ENCODE data around the gene EYA4. TPM values are rescaled to one million over a fixed set of nuclear protein-coding genes. Genes with fewer than 3 reads are reported as not detected.
A peak's percentile ranks its signal among the peaks of the same experiment; 100 is the strongest.

The EYA4 gene
- total and polyA plus RNA-seq, 4 donors = 0.60 to 2.3 (median 1.5) TPM

DNA sequence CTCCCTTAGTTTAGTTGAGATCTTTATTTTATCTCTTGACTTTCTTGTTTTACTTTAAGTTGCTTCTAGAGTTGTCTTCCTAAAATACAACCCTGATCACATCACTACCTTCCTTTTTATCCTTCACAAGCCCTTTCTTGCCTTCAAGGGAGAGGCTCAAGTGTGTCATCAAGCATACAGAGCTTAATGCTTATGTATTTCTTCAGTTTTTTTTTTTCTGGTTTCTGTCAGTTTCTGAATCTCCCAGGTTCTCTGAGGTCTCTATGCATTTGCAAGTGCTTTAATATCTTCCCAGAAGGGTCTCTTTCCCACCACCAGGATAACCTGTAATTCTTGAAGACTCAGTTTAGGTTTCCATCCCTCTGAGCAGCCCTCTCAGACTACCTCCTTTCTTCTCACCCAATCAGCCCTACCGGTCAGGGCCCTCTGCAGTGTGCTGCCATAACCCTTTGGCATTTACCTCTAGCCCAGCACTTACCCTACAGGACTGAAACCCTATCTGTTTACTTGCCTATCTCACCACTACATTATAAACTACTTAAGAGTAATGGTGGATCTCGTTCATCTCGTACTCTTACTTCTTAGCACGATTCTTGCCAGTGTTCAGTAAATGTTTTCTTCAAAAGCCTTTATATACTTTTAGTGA is 36.9 kb downstream of the EYA4 start:
- no CpG with 5 or more reads among the region's 4 CpGs for WGBS (ENCODE audit: insufficient coverage)
- no peaks in the 10 kb centered on the region for H3K4me1 ChIP-seq (ENCODE audit: control insufficient read depth, insufficient read depth, low read length)
- no peaks in the 10 kb centered on the region for H3K27me3 ChIP-seq (ENCODE audit: control insufficient read depth, insufficient read depth, low read length)
- H3K27ac ChIP-seq (ENCODE audit: low read depth, low read length) = no peak overlapping the region
- no peak overlapping the region for H3K4me3 ChIP-seq (ENCODE audit: low read depth, low read length)
- H3K36me3 ChIP-seq (ENCODE audit: control insufficient read depth, insufficient read depth, low read length) = no peaks in the 10 kb centered on the region
- no peaks in the 10 kb centered on the region for H3K9me3 ChIP-seq (ENCODE audit: control insufficient read depth, insufficient read depth, low read length)
- DNase-seq (ENCODE audit: low read depth in 4 of 6, low spot score in 6 of 6) = no peak

DNA sequence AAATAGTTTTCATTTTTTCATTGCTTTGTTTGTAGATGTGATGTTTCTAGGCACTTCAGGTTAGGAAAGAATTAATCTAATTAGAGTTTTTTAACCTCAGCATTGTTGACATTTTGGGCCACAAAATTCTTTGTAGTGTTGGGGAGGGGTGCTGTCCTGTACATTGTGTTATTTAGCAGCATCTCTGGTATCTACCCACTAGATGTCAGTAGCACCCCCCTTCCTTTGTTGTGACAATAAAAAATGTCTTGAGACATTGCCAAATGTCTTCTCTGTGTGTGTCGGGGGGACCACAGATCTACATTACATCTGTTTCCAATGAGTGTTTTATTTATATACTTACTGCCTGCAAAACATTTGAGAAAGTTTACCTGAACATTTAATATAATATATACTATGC is 45.6 kb downstream of the EYA4 start:
- no peaks in the 10 kb centered on the region for H3K9me3 ChIP-seq (ENCODE audit: control insufficient read depth, insufficient read depth, low read length)
- no peak overlapping the region for H3K4me3 ChIP-seq (ENCODE audit: low read depth, low read length)
- H3K27me3 ChIP-seq (ENCODE audit: control insufficient read depth, insufficient read depth, low read length) = no peaks in the 10 kb centered on the region
- no CpG with 5 or more reads among the region's 1 CpG for WGBS (ENCODE audit: insufficient coverage)
- no peak overlapping the region for H3K27ac ChIP-seq (ENCODE audit: low read depth, low read length)
- no peaks in the 10 kb centered on the region for H3K4me1 ChIP-seq (ENCODE audit: control insufficient read depth, insufficient read depth, low read length)
- peak in 3 of 6 donors; percentile 7 to 18 (median 9) for DNase-seq (ENCODE audit: low read depth in 4 of 6, low spot score in 6 of 6)
- no peaks in the 10 kb centered on the region for H3K36me3 ChIP-seq (ENCODE audit: control insufficient read depth, insufficient read depth, low read length)

DNA sequence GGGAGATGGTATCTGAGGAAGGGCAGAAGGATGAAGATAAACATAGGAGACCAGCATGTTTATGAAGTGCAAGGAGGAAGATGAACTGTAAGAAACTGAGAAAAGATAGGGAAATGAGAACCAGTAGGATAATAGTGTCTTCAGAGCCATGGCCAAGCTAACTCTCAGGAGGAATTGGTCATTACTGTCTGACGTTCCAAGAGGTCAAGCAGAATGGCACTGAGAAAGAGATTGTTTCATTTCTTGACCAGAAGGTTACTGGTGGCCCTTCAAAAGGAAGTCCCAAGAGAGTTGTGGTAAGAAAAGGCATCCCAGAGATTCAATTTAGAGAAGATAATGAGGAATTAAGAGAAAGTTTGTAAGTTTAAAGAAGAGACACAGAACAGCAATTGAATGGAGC is 47.5 kb downstream of the EYA4 start:
- no peaks in the 10 kb centered on the region for H3K27me3 ChIP-seq (ENCODE audit: control insufficient read depth, insufficient read depth, low read length)
- no peak for DNase-seq (ENCODE audit: low read depth in 4 of 6, low spot score in 6 of 6)
- no peak overlapping the region for H3K27ac ChIP-seq (ENCODE audit: low read depth, low read length)
- no peaks in the 10 kb centered on the region for H3K4me1 ChIP-seq (ENCODE audit: control insufficient read depth, insufficient read depth, low read length)
- no peaks in the 10 kb centered on the region for H3K36me3 ChIP-seq (ENCODE audit: control insufficient read depth, insufficient read depth, low read length)
- no peaks in the 10 kb centered on the region for H3K9me3 ChIP-seq (ENCODE audit: control insufficient read depth, insufficient read depth, low read length)
- WGBS (ENCODE audit: insufficient coverage) = 67% methylated on average over 1 of the region's 1 CpG
- H3K4me3 ChIP-seq (ENCODE audit: low read depth, low read length) = no peak overlapping the region

DNA sequence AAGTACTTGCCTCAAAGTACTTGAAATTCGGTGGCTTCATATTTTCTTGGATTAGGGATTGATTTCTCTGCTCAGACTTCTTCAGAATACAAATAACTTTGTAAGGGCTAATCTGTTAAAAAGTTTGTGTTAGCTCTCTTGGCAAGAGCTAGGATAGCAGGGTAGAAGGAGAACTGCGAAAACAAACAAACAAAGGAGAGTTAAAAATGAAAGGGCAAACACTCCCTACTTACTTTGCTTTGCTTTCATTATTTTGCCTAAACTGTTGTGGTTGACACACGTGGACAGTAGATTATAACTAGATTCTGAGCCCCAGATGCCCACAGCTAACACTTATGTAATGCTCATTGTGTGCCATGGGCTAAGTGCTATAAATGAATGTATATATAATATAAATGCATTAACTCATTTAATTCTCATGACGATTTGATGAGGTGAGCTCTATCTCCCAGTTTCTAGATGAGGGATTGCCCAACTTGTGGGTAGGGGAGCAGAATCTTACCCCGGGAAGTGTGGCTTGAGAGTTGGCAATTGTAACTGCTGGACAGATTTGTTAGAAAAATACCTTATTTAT is 48.7 kb downstream of the EYA4 start:
- Histone ChIP-seq H3K27ac (ENCODE audit: low read depth, low read length) (no peak overlapping the region), H3K27me3 (ENCODE audit: control insufficient read depth, insufficient read depth, low read length) (no peaks in the 10 kb centered on the region), H3K9me3 (ENCODE audit: control insufficient read depth, insufficient read depth, low read length) (no peaks in the 10 kb centered on the region), H3K36me3 (ENCODE audit: control insufficient read depth, insufficient read depth, low read length) (no peaks in the 10 kb centered on the region), H3K4me1 (ENCODE audit: control insufficient read depth, insufficient read depth, low read length) (no peaks in the 10 kb centered on the region), H3K4me3 (ENCODE audit: low read depth, low read length) (no peak overlapping the region)
- peak in 1 of 6 donors; percentile 1 for DNase-seq (ENCODE audit: low read depth in 4 of 6, low spot score in 6 of 6)
- no CpG with 5 or more reads among the region's 5 CpGs for WGBS (ENCODE audit: insufficient coverage)

DNA sequence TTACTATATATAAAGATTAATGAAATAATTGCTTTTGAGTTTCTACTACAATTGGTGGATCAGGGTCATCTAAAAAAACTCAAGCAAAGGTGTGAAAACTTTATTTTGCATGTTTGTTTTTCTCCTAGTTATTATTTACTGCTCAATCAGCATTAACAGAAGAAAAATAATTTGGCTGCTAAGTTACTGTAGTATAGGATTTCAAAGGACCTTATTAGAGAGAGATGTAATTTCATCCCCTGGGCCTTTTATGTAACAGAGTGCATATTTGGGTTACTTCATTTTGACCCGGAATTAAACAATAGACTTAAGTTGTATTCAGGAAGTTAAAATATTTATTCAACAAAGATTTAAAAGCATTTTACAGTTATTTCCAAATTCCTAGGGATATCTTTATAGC is 49.8 kb downstream of the EYA4 start:
- DNase-seq (ENCODE audit: low read depth in 4 of 6, low spot score in 6 of 6) = no peak
- no CpG with 5 or more reads among the region's 1 CpG for WGBS (ENCODE audit: insufficient coverage)
- H3K4me3 ChIP-seq (ENCODE audit: low read depth, low read length) = no peak overlapping the region
- H3K27me3 ChIP-seq (ENCODE audit: control insufficient read depth, insufficient read depth, low read length) = no peaks in the 10 kb centered on the region
- no peaks in the 10 kb centered on the region for H3K4me1 ChIP-seq (ENCODE audit: control insufficient read depth, insufficient read depth, low read length)
- H3K36me3 ChIP-seq (ENCODE audit: control insufficient read depth, insufficient read depth, low read length) = no peaks in the 10 kb centered on the region
- H3K27ac ChIP-seq (ENCODE audit: low read depth, low read length) = no peak overlapping the region
- H3K9me3 ChIP-seq (ENCODE audit: control insufficient read depth, insufficient read depth, low read length) = no peaks in the 10 kb centered on the region

DNA sequence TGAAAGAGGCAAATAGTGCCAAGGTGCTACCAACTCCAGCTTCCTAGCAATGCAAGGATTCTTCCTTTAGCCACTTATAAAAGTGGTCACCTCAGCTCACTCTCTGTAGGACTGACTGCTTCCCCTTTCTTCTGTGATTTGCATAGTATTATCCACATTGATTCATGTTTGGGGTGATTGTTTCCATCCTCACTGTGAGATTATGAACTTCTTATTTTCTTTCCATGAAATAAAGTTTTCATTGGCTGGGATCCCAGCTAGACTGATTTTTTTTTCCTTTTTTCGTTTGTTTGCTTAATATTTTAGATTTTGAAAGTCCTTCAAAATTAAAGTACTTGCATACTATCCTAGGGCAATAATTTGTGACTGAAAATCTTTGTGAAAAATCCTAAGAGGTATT is 50.5 kb downstream of the EYA4 start:
- Histone ChIP-seq H3K4me3 (ENCODE audit: low read depth, low read length) (no peak overlapping the region), H3K9me3 (ENCODE audit: control insufficient read depth, insufficient read depth, low read length) (no peaks in the 10 kb centered on the region)

DNA sequence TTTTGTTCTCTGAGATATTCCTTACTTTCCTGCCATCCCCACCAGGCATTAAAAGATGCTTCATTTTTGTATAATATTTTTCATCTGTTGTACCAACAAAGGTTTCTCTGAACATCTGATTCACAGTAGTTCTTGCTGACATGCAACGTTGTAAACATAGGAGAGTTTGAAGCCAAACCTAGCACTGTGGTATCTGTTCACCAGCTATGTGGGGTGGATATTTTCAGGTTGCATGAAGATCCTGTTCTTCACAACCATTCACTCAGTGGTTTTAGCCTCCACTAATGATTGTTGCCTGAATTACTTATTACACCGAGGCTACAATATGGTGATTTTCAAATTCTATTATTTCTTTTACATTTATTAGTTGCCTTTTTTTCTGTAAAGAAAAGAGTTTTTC is 56.5 kb downstream of the EYA4 start:
- no peak for DNase-seq (ENCODE audit: low read depth in 4 of 6, low spot score in 6 of 6)
- WGBS (ENCODE audit: insufficient coverage) = no CpG with 5 or more reads among the region's 2 CpGs
- H3K36me3 ChIP-seq (ENCODE audit: control insufficient read depth, insufficient read depth, low read length) = no peaks in the 10 kb centered on the region
- no peaks in the 10 kb centered on the region for H3K4me1 ChIP-seq (ENCODE audit: control insufficient read depth, insufficient read depth, low read length)
- no peak overlapping the region for H3K27ac ChIP-seq (ENCODE audit: low read depth, low read length)
- H3K4me3 ChIP-seq (ENCODE audit: low read depth, low read length) = no peak overlapping the region
- H3K9me3 ChIP-seq (ENCODE audit: control insufficient read depth, insufficient read depth, low read length) = no peaks in the 10 kb centered on the region
- H3K27me3 ChIP-seq (ENCODE audit: control insufficient read depth, insufficient read depth, low read length) = no peaks in the 10 kb centered on the region

More for the DNA sequence above, 50.5 kb downstream of the EYA4 start:
- no peaks in the 10 kb centered on the region for H3K27me3 ChIP-seq (ENCODE audit: control insufficient read depth, insufficient read depth, low read length)
- no peak overlapping the region for H3K27ac ChIP-seq (ENCODE audit: low read depth, low read length)
- no CpG with 5 or more reads among the region's 1 CpG for WGBS (ENCODE audit: insufficient coverage)
- peak in 1 of 6 donors; percentile 10 for DNase-seq (ENCODE audit: low read depth in 4 of 6, low spot score in 6 of 6)
- no peaks in the 10 kb centered on the region for H3K4me1 ChIP-seq (ENCODE audit: control insufficient read depth, insufficient read depth, low read length)
- no peaks in the 10 kb centered on the region for H3K36me3 ChIP-seq (ENCODE audit: control insufficient read depth, insufficient read depth, low read length)

DNA sequence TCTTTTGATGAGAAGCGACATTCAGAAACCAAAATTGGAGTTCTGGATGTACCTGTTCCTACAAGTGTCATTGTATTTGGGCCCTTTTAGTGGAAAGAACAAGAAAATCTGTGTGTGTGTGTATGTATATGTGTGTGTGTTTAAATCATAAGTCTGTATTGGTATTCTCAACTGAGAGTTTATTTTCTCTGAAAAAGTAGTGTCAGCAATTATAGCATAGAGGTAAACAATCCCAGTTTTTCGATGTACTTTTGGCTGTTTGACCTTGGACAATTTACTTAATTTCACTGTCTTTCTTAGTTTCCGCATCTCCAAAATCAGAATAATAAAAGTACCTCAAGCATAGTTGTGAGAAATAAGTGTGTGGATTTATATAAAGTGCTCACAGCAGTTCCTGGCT is 57.2 kb downstream of the EYA4 start:
- no peaks in the 10 kb centered on the region for H3K4me1 ChIP-seq (ENCODE audit: control insufficient read depth, insufficient read depth, low read length)
- H3K4me3 ChIP-seq (ENCODE audit: low read depth, low read length) = no peak overlapping the region
- no peak overlapping the region for H3K27ac ChIP-seq (ENCODE audit: low read depth, low read length)
- WGBS (ENCODE audit: insufficient coverage) = 92% methylated on average over 1 of the region's 3 CpGs
- H3K27me3 ChIP-seq (ENCODE audit: control insufficient read depth, insufficient read depth, low read length) = no peaks in the 10 kb centered on the region
- no peaks in the 10 kb centered on the region for H3K36me3 ChIP-seq (ENCODE audit: control insufficient read depth, insufficient read depth, low read length)
- H3K9me3 ChIP-seq (ENCODE audit: control insufficient read depth, insufficient read depth, low read length) = no peaks in the 10 kb centered on the region
- DNase-seq (ENCODE audit: low read depth in 4 of 6, low spot score in 6 of 6) = no peak

DNA sequence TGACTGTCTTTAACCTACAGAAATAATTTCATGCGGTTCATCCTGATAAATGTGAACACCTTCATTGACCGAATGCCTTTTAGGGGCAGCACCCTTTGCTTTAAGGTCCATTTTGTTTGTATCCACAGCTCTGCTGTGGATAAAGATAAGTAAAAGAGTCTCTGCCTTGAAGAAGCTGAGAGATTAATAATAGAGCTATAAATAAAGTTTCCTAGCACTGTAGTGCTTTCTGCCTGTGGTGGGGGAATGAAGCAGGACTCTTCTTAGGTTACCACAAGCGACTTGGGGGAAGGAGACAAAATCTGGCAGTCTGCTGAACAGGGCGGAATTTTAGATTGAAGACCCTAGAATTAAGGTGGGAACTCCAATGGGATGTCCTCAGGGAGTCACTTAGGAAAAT is 57.6 kb downstream of the EYA4 start:
- no peak overlapping the region for H3K27ac ChIP-seq (ENCODE audit: low read depth, low read length)
- DNase-seq (ENCODE audit: low read depth in 4 of 6, low spot score in 6 of 6) = no peak
- H3K4me3 ChIP-seq (ENCODE audit: low read depth, low read length) = no peak overlapping the region
- no peaks in the 10 kb centered on the region for H3K4me1 ChIP-seq (ENCODE audit: control insufficient read depth, insufficient read depth, low read length)
- WGBS (ENCODE audit: insufficient coverage) = 65% methylated on average over 2 of the region's 4 CpGs
- H3K27me3 ChIP-seq (ENCODE audit: control insufficient read depth, insufficient read depth, low read length) = no peaks in the 10 kb centered on the region
- no peaks in the 10 kb centered on the region for H3K9me3 ChIP-seq (ENCODE audit: control insufficient read depth, insufficient read depth, low read length)
- no peaks in the 10 kb centered on the region for H3K36me3 ChIP-seq (ENCODE audit: control insufficient read depth, insufficient read depth, low read length)

DNA sequence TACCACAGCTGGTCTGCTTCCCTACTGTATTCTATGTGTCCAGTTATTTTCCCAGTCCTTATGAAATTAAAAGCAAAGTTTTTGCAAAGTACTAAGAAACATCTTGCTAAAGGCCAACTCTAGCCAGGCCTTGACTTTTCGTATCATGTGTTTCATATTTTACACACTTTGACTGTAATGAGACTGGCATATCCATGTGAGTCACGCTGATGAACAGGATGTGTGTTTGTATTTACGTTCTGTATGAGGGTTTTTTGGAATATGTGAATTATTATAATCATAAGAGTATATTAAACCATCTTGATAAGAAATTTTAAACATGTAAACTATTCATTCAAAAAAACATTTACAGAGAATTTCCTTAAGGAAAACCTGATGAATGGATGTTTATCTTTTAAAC is 59.7 kb downstream of the EYA4 start:
- Histone ChIP-seq H3K27ac (ENCODE audit: low read depth, low read length) (no peak overlapping the region), H3K4me3 (ENCODE audit: low read depth, low read length) (no peak overlapping the region), H3K4me1 (ENCODE audit: control insufficient read depth, insufficient read depth, low read length) (no peaks in the 10 kb centered on the region), H3K9me3 (ENCODE audit: control insufficient read depth, insufficient read depth, low read length) (no peaks in the 10 kb centered on the region), H3K36me3 (ENCODE audit: control insufficient read depth, insufficient read depth, low read length) (no peaks in the 10 kb centered on the region), H3K27me3 (ENCODE audit: control insufficient read depth, insufficient read depth, low read length) (no peaks in the 10 kb centered on the region)
- WGBS (ENCODE audit: insufficient coverage) = no CpG with 5 or more reads among the region's 3 CpGs
- DNase-seq (ENCODE audit: low read depth in 4 of 6, low spot score in 6 of 6) = no peak

All from spinal cord (tissue), 10 donors.